Parathyroid adenoma (tissue), 2 donors: ENCODE measurements around the gene EFNA5.

ENCODE experiments used
- H2AFZ ChIP-seq: fragments of 300-600 bp; sonication (generic); one replicate; pipeline ENCODE4 v1.7.0; 2017; ENCODE audit warnings: antibody characterized with exemption, mild to moderate bottlenecking
- H3K27ac ChIP-seq: fragments of 300-600 bp; sonication (generic); one replicate; pipeline ENCODE4 v1.7.0; 2017
- H3K27me3 ChIP-seq: fragments of 300-600 bp; sonication (generic); one replicate; pipeline ENCODE4 v1.7.0; 2017; ENCODE audit warnings: low read length; ENCODE audit not compliant: control insufficient read depth, insufficient read depth
- H3K36me3 ChIP-seq: fragments of 300-600 bp; sonication (generic); one replicate; pipeline ENCODE4 v1.7.0; 2017; ENCODE audit warnings: low read length; ENCODE audit not compliant: control insufficient read depth, insufficient read depth
- H3K4me1 ChIP-seq: fragments of 300-600 bp; sonication (generic); one replicate; pipeline ENCODE4 v1.7.0; 2017; ENCODE audit warnings: control low read depth
- H3K4me2 ChIP-seq: fragments of 300-600 bp; sonication (generic); one replicate; pipeline ENCODE4 v1.7.0; 2017; ENCODE audit warnings: low read length
- H3K4me3 ChIP-seq: fragments of 300-600 bp; sonication (generic); one replicate; pipeline ENCODE4 v1.7.0; 2017; ENCODE audit warnings: low read depth, low read length
- H3K79me2 ChIP-seq: fragments of 300-600 bp; sonication (generic); one replicate; pipeline ENCODE4 v1.7.0; 2017; ENCODE audit warnings: control low read depth
- H3K9ac ChIP-seq: fragments of 300-600 bp; sonication (generic); one replicate; pipeline ENCODE4 v1.7.0; 2017; ENCODE audit warnings: mild to moderate bottlenecking
- H3K9me3 ChIP-seq: fragments of 300-600 bp; sonication (generic); one replicate; pipeline ENCODE4 v1.7.0; 2017; ENCODE audit warnings: low read length; ENCODE audit not compliant: control insufficient read depth
- CTCF ChIP-seq: fragments of 300-600 bp; sonication (generic); IDR thresholded peaks from one replicate; pipeline ENCODE4 v1.7.0; 2017; ENCODE audit warnings: antibody characterized with exemption, mild to moderate bottlenecking
- donor health status: primary hyperparathyroidism.

EFNA5 gene

GRCh38 chr5:107538331-107538730 lies 132.4 kb downstream of the EFNA5 start:
- H3K27ac ChIP-seq, result no peak overlapping the region
- H3K27me3 ChIP-seq, result no peaks in the 10 kb centered on the region
- TF ChIP-seq CTCF, result no peak
- H3K9ac ChIP-seq, result no peak overlapping the region
- no peaks in the 10 kb centered on the region for H3K36me3 ChIP-seq
- H3K4me1 ChIP-seq, result no peaks in the 10 kb centered on the region
- no peaks in the 10 kb centered on the region for H3K9me3 ChIP-seq
- no peaks in the 10 kb centered on the region for H3K79me2 ChIP-seq
- no peak overlapping the region for H3K4me2 ChIP-seq
- no peak overlapping the region for H3K4me3 ChIP-seq
- H2AFZ ChIP-seq, result no peak overlapping the region

DNA sequence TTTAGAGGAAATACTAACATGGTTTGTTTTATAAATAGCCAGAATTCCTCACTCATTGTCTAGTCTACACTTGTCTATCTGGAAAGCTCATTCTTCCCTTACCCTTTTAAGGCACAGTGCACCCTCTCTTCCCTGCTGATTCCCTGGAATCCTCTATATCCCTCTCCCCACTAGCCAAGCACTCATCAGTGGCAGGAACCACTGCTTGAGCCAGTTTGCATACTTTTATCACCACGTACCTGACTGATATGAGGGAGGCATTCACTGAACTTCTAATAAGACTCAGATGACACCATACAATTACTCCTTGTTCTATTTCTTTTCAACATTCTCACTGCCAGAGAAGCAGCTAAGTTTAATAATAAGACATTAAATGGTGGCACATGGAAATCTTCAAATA lies 134.9 kb downstream of the EFNA5 start:
- H3K27me3 ChIP-seq, result no peaks in the 10 kb centered on the region
- TF ChIP-seq CTCF, result no peak
- no peak overlapping the region for H3K4me3 ChIP-seq
- no peak overlapping the region for H3K9ac ChIP-seq
- H3K4me1 ChIP-seq, result no peaks in the 10 kb centered on the region
- H3K4me2 ChIP-seq, result no peak overlapping the region
- no peaks in the 10 kb centered on the region for H3K9me3 ChIP-seq
- H3K27ac ChIP-seq, result no peak overlapping the region
- H2AFZ ChIP-seq, result no peak overlapping the region
- H3K79me2 ChIP-seq, result no peaks in the 10 kb centered on the region
- no peaks in the 10 kb centered on the region for H3K36me3 ChIP-seq

DNA sequence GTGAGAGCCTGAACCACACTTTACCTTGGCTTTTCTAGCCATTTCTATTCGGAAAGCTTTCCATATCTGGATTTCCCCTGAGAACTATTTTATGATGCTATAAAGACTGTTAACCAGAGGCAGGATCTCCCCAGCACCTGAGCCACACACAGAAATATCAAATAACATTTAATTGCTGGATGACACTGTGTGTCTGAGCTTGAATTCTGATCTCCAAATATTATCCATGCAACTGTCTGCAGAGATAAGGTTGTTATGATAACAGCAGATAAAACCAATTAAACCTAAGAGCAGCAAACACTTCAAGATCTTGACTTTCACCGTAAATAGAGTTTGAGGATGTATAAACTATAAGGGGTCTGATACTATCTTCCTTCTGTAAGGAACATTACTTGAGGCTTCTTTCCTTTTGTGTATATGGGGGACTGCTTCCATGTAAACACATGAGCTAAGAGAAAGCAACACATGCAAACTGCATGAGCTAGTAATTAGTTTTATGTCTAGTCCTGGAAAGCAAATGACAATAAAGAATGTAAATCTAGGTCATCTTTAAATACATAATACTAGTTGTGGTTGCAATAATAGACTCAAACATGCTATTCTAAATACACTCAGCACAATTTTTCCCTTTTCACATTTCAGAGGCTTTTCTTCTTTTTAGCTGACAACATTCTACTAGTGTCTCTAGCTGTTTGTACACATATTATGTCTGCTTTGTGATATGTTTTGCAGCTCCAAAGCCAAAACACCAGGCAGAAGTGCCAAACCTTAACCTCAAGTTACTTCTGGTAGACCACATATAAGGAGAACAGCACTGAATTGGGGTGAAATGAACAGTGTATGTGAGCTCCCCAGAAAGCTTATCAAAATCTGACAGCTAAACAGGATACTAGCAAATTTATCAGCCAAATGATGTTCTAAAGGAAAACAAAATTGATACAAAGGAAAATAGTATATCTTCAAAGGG lies 136.5 kb downstream of the EFNA5 start:
- no peak overlapping the region for H2AFZ ChIP-seq
- no peak for TF ChIP-seq CTCF

GRCh38 chr5:107532916-107533315 lies 137.8 kb downstream of the EFNA5 start:
- H3K27ac ChIP-seq, result no peak overlapping the region
- H3K79me2 ChIP-seq, result no peaks in the 10 kb centered on the region
- TF ChIP-seq CTCF, result no peak
- no peak overlapping the region for H3K9ac ChIP-seq
- no peak overlapping the region for H2AFZ ChIP-seq
- no peak overlapping the region for H3K4me3 ChIP-seq
- no peaks in the 10 kb centered on the region for H3K36me3 ChIP-seq
- no peaks in the 10 kb centered on the region for H3K4me1 ChIP-seq
- H3K27me3 ChIP-seq, result no peaks in the 10 kb centered on the region
- no peak overlapping the region for H3K4me2 ChIP-seq
- no peaks in the 10 kb centered on the region for H3K9me3 ChIP-seq

More for the DNA sequence above, 136.5 kb downstream of the EFNA5 start:
- H3K4me3 ChIP-seq, result no peak overlapping the region
- H3K79me2 ChIP-seq, result no peaks in the 10 kb centered on the region
- H3K9me3 ChIP-seq, result no peaks in the 10 kb centered on the region
- H3K9ac ChIP-seq, result no peak overlapping the region
- H3K36me3 ChIP-seq, result no peaks in the 10 kb centered on the region
- H3K27me3 ChIP-seq, result no peaks in the 10 kb centered on the region
- no peak overlapping the region for H3K4me2 ChIP-seq
- no peaks in the 10 kb centered on the region for H3K4me1 ChIP-seq
- H3K27ac ChIP-seq, result no peak overlapping the region
